Heart right ventricle (tissue), 16 donors: Measurements from ENCODE around the gene SMYD4. TPM values are rescaled to one million over a fixed set of nuclear protein-coding genes. Genes with fewer than 3 reads are reported as not detected.
"Not testable (repeated sequence)": the region's sequence is repeated elsewhere in the genome, so short reads cannot be mapped to it uniquely, and the experiment has no call there.

ENCODE experiments used
- ATAC-seq, 8 donors: fragments of 200-7000 bp; cut with Tn5 transposase; one replicate each; pipeline ENCODE4 v1.9.1; 2020; ENCODE audit warnings: mild to moderate bottlenecking in 8 of 8, moderate library complexity in 8 of 8, moderate number of reproducible peaks in 1 of 8
- DNase-seq, 2 donors: peaks; one replicate each; pipeline ENCODE4 v3.0.0-alpha.2; 2020
- H3K27ac ChIP-seq, 10 donors: fragments of 200-600 bp; sonication (generic) in 2 of 10; one replicate each; pipeline versions ENCODE4 v1.5.0 to v1.8.0; 2020 to 2022; ENCODE audit warnings: mild to moderate bottlenecking in 3 of 10
- H3K27me3 ChIP-seq, 7 donors: fragments of 200-600 bp; one replicate each; pipeline ENCODE4 v1.8.0; 2021 to 2022; ENCODE audit warnings: mild to moderate bottlenecking in 2 of 7
- H3K36me3 ChIP-seq, 9 donors: fragments of 200-600 bp; sonication (generic) in 1 of 9; one replicate each; pipeline versions ENCODE4 v1.5.0 to v1.8.0; 2020 to 2022; ENCODE audit warnings: mild to moderate bottlenecking in 2 of 9
- H3K4me1 ChIP-seq, 9 donors: fragments of 200-600 bp; sonication (generic) in 1 of 9; one replicate each; pipeline versions ENCODE4 v1.5.0 to v1.8.0; 2020 to 2022; ENCODE audit warnings: mild to moderate bottlenecking in 4 of 9
- H3K4me3 ChIP-seq, 10 donors: fragments of 200-600 bp; sonication (generic) in 2 of 10; one replicate each; pipeline versions ENCODE4 v1.5.0 to v1.8.0; 2020 to 2022; ENCODE audit warnings: mild to moderate bottlenecking in 7 of 10, moderate library complexity in 2 of 10
- H3K9me3 ChIP-seq, 11 donors: fragments of 200-600 bp in 10 of 11; sonication (generic) in 2 of 11; one replicate each; pipeline versions ENCODE4 v1.5.0 to v1.8.0; 2013 to 2022; ENCODE audit warnings: mild to moderate bottlenecking in 2 of 11, control low read depth in 1 of 11, moderate library complexity in 1 of 11
- WGBS, 2 donors: extraction: QIAGEN DNeasy Blood & Tissue Kit; methylation state at CpG; one replicate each; pipeline ENCODE4 v1.1.7; 2013; ENCODE audit warnings: inconsistent platforms in 1 of 2; 5-methylcytosine and 5-hydroxymethylcytosine counted together
- intact Hi-C, 10 donors: fragments of 100-400 bp; cut with DNase I; formaldehyde crosslinking; loops; one replicate each; pipeline versions ENCODE4 v1.11.1 to v1.14.2; 2022
- polyA plus RNA-seq, 2 donors: library from polyadenylated mRNA; stranded (reverse); fragments of 200-250 nt; gene quantifications; one replicate each; pipeline ENCODE4 v1.2.3, GENCODE V29; 2013
- total RNA-seq, 10 donors: library from RNA; stranded (reverse); fragmentation: NEBNext Ultra II Directional in 3 of 10; extraction: Animal tissue kit (Norgen Biotek cat#: 25700) in 3 of 10; gene quantifications; one replicate each; pipeline versions ENCODE4 v1.2.1 to v1.2.4, GENCODE V29; 2021 to 2023
- TF ChIP-seq, protein P1 (sequence below), 9 donors: fragments of 200-600 bp; sonication (generic) in 2 of 9; IDR thresholded peaks; one replicate each; pipeline versions ENCODE4 v1.5.0 to v1.8.0; 2021 to 2022; ENCODE audit warnings: antibody characterized with exemption in 9 of 9, mild to moderate bottlenecking in 5 of 9, moderate library complexity in 1 of 9
- donor health status: Arrhythmogenic right ventricular cardiomyopathy.
- donor health status: ischemic (EF 13 %, LVEDD 7.1; RV severe dilation, severe dysfunction).
- donor health status: healthy with polysubstance abuse.
- donor health status: DM: no; HTN: yes; CAD: no.
- donor health status: DM: no; HTN: no; CAD: no.
- donor health status: ischemic (EF 25% LVEDD 6.9; RV normal size, moderate dysfunction).
- donor health status: ischemic (EF 25% LVEDD 5.7; RV mildly dilated, moderate dysfunction).
- donor health status: healthy.
- donor health status: DM: yes; HTN: yes; CAD: no.
- donor health status: Ischemic cardiomyopathy.
- donor health status: ischemic (EF 35%, LVEDD 5.7; RV mildly dilated, moderate dysfunction).
- donor health status: nonischemic (EF 11% LVEDD 7.7; RV severe dilation, severe dysfunction).
- donor health status: DM: yes; HTN: yes; CAD: no.
- donor health status: PGD.
- donor health status: ischemic (EF 29% LVEDD 5.4; RV normal size, mild dysfunction).
- donor health status: nonischemic (EF 23%, LVEDD 6.1; RV moderate dilation, normal function).

Gene SMYD4
- total and polyA plus RNA-seq, 12 donors: 4.6 to 13.5 (median 8.9) TPM

DNA sequence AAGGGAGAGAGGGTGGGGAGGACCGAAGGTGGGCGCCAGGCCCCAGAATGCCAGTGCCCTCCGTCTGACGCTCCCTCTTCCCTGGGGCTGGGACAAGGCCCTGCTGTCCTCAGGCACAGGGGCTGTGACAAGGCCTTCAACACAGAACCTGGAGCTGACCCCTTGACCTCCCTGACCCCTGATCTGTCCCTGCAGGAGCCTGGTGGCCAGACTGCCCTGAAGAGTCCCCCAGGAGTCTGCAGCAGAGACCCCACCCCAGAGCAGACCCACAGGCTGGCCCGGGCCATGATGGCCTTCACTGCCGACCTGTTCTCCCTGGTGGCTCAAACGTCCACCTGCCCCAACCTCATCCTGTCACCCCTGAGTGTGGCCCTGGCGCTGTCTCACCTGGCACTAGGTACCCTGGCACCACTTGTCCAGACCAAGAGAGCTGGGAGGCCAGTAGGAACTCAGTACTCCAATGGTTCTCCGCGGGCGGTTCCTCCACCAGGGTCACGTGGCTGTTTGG lies 84.1 kb downstream of the SMYD4 start:
- Histone ChIP-seq H3K36me3 (no peaks in the 10 kb centered on the region), H3K9me3 (no peaks in the 10 kb centered on the region), H3K27ac (no peak overlapping the region), H3K4me1 (peaks cover 0 to 9% (median 0%) of the 10 kb centered on the region in 9 donors), H3K27me3 (no peaks in the 10 kb centered on the region), H3K4me3 (no peak overlapping the region)
- TF ChIP-seq, protein P1, sequence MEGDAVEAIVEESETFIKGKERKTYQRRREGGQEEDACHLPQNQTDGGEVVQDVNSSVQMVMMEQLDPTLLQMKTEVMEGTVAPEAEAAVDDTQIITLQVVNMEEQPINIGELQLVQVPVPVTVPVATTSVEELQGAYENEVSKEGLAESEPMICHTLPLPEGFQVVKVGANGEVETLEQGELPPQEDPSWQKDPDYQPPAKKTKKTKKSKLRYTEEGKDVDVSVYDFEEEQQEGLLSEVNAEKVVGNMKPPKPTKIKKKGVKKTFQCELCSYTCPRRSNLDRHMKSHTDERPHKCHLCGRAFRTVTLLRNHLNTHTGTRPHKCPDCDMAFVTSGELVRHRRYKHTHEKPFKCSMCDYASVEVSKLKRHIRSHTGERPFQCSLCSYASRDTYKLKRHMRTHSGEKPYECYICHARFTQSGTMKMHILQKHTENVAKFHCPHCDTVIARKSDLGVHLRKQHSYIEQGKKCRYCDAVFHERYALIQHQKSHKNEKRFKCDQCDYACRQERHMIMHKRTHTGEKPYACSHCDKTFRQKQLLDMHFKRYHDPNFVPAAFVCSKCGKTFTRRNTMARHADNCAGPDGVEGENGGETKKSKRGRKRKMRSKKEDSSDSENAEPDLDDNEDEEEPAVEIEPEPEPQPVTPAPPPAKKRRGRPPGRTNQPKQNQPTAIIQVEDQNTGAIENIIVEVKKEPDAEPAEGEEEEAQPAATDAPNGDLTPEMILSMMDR (IDR thresholded peaks at IDR 0.05): no peak
- 93 to 95% methylated on average over 12 of the region's 12 CpGs for WGBS, 2 donors
- DNase-seq (no peak), ATAC-seq (peak in 1 of 8 donors; percentile 9)
- intact Hi-C loops: no loop called here

DNA sequence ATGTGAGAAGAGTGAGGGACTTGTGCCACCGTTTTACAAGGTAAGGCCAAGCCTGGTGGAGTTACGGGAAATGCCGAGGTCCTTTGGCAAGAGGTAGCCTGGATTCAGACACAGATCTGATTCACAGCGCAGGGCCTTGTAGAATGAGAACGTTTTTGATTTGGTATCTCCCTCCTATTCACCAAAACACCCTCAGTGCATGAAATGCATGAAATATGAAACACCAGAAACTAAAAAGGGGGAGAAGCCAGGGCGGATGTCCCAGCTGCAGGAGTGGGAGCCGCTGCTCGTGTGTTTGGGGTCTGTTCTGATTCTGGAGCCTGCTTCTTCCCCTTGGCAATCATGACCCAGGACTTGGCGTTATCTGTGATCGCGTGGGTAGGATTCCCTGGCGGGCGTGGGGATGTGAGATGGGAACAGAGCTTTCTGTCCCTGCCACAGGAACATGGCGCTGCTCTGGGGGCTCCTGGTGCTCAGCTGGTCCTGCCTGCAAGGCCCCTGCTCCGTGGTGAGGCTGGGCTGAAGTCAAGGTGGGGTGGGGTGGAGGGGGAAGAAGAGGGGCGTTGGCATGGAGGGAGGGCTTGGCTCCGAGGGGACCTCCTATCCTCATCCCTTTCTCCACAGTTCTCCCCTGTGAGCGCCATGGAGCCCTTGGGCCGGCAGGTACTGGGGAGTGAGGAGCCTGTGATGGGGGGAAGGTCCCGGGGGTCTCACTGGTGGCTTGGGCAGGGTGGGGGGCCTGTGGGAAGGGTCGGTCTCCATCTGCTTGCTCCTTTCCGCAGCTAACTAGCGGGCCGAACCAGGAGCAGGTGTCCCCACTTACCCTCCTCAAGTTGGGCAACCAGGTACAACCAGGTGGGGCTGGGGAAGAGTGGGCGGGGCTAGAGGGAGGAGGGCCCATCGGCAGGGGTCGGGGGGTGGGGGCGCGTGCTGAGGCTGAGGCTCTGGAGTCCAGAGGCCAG lies 84.9 kb downstream of the SMYD4 start:
- Histone ChIP-seq H3K36me3 (no peaks in the 10 kb centered on the region), H3K9me3 (no peaks in the 10 kb centered on the region), H3K27ac (peak overlapping the region in 5 of 10 donors; percentile 20 to 44 (median 30)), H3K27me3 (no peaks in the 10 kb centered on the region), H3K4me1 (peaks cover 0 to 9% (median 0%) of the 10 kb centered on the region in 9 donors), H3K4me3 (no peak overlapping the region)
- DNase-seq: no peak
- TF ChIP-seq, protein P1 (IDR thresholded peaks at IDR 0.05): no peak
- 75 to 79% methylated on average over 28 to 29 of the region's 29 CpGs for WGBS, 2 donors
- ATAC-seq: peak in 4 of 8 donors; percentile 3 to 57 (median 20)
- intact Hi-C loops: no loop called here

DNA sequence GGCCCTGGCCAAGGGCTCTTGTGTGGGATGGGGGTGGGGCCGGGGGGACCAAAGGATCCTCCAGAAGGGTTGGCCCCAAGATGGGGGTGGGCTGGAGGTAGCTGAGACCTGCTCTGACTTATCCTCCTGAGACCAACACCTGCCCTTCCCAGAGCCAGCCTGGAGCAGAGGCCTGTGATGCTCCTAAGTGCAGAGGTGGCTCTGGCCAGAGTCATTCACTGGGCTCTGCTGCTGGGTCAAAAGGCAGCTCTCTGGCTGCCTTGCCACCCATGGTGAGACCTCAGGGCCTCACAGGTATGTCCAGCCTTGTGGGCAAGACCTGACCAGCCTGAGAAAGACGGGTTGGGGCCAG lies 86.6 kb downstream of the SMYD4 start:
- peak in 1 of 8 donors; percentile 4 for ATAC-seq
- Histone ChIP-seq H3K4me3 (no peak overlapping the region), H3K4me1 (peaks cover 0 to 9% (median 1%) of the 10 kb centered on the region in 9 donors), H3K27me3 (no peaks in the 10 kb centered on the region), H3K9me3 (no peaks in the 10 kb centered on the region), H3K36me3 (peaks cover 0 to 5% (median 0%) of the 10 kb centered on the region in 9 donors), H3K27ac (no peak overlapping the region)
- TF ChIP-seq, protein P1 (IDR thresholded peaks at IDR 0.05): no peak
- 85 to 91% methylated on average over 2 of the region's 2 CpGs for WGBS, 2 donors
- DNase-seq: no peak
- intact Hi-C loops: no loop called here

DNA sequence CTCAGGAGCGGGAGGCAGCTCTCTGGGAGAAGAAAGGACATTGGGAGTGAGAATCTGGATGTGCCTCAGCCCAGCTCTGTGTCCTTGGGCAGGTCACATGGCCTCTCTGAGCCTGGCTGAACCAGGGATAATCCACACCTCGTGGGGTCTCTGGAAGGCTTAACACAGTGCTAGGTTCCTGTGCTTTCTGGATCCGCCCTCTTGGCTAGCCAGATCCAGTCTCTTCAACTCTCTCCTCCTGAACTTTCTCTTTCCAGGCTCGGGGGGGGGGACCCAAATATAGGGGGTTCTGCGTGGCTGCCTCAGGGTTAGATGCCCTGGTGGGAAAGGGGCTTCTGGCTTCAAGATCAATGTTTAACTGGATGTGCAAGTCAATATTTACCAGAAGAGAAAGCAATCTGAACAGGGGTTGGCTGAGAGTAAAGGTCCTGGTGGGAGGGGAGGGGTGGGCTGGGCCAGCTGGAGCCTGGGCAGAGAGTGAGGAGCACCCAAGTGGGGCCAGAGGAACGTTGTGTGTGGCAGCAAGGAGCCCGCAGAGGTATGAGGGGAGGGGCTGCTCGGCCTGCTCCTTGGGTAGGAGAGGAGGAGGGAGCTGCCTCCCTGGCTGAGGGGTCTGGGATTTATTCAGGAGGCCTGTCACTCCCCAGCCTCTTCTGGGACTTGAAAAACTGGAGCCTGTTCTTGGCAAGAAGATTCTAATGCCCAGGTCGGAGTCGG lies 87.2 kb downstream of the SMYD4 start, which contains the start of gene SERPINF2:
SERPINF2 (plus strand) TSS at position 501 of the 717 bp plus-strand sequence. CDS start 2,125 bp downstream, outside the sequence.
- no peak for DNase-seq
- TF ChIP-seq, protein P1 (IDR thresholded peaks at IDR 0.05): no peak
- Histone ChIP-seq H3K4me3 (no peak within 1 kb of the TSS), H3K9me3 (no peaks in the 10 kb centered on the region), H3K27ac (no peak within 1 kb of the TSS), H3K27me3 (no peaks in the 10 kb centered on the region), H3K36me3 (peaks cover 0 to 11% (median under 1%) of the 10 kb centered on the region in 9 donors), H3K4me1 (peaks cover 0 to 15% (median 7%) of the 10 kb centered on the region in 9 donors)
- intact Hi-C loops: no loop called here
- WGBS, 2 donors: 68 to 72% methylated on average over 10 of the region's 10 CpGs
- no peak for ATAC-seq

DNA sequence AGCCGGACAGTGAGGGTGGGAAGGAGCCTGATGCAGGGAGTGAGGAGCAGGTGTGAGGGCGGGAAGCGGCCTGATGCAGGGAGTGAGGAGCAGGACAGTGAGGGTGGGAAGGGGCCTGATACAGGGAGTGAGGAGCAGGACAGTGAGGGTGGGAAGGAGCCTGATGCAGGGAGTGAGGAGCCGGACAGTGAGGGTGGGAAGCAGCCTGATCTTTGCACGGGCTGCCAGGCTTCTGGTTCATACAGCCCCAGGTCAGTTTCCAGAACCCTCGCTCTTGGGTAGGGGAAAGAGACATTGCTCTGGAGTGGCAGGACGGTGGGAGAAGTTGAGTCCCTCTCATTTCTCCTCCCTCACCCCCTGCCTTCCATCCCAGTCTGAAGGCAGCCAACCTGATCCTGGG lies 87.8 kb downstream of the SMYD4 start:
- H3K4me1 ChIP-seq: peaks cover 2 to 20% (median 12%) of the 10 kb centered on the region in 9 donors
- H3K27me3 ChIP-seq, intact Hi-C loops, H3K4me3 ChIP-seq, ATAC-seq, H3K9me3 ChIP-seq, H3K27ac ChIP-seq, DNase-seq: not testable (repeated sequence)
- WGBS, 2 donors: 80 to 95% methylated on average over 7 of the region's 7 CpGs
- peaks cover 0 to 17% (median 4%) of the 10 kb centered on the region in 9 donors for H3K36me3 ChIP-seq
